ENCODE data around the gene TAGLN3. TPM values are rescaled to one million over a fixed set of nuclear protein-coding genes. Genes with fewer than 3 reads are reported as not detected.

TAGLN3 gene
- total and polyA plus RNA-seq, 2 of the 13 experiments (the other 11 are each of a cell fraction or from before 2014, with no cell fraction given), result 0.51 to 0.91 TPM

DNA sequence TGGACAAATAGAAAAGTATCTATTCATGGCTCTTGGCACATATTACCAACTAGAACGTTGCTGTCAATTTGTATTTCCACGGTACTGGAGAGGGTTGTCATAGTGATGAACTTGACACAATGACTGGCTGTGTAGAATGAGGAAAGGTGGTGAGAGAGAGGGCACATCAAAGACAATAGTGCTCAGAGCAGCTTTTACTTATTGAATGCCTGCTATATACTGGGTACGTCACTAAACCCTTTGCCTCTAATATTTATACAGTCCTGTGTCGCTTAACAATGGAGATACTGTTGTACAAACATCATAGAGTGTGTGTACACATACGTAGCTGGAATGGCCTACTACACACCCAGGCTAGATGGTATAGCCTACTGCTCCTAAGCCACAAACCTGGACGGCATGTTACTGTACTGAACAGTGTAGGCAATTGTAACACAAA is 44.1 kb downstream of the TAGLN3 start (continued):
- TF ChIP-seq, protein P1, sequence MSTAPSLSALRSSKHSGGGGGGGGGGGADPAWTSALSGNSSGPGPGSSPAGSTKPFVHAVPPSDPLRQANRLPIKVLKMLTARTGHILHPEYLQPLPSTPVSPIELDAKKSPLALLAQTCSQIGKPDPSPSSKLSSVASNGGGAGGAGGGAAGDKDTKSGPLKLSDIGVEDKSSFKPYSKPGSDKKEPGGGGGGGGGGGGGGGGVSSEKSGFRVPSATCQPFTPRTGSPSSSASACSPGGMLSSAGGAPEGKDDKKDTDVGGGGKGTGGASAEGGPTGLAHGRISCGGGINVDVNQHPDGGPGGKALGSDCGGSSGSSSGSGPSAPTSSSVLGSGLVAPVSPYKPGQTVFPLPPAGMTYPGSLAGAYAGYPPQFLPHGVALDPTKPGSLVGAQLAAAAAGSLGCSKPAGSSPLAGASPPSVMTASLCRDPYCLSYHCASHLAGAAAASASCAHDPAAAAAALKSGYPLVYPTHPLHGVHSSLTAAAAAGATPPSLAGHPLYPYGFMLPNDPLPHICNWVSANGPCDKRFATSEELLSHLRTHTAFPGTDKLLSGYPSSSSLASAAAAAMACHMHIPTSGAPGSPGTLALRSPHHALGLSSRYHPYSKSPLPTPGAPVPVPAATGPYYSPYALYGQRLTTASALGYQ (CRISPR knock-in tag; IDR thresholded peaks at IDR 0.05), result no peak
- TF ChIP-seq, protein P2, sequence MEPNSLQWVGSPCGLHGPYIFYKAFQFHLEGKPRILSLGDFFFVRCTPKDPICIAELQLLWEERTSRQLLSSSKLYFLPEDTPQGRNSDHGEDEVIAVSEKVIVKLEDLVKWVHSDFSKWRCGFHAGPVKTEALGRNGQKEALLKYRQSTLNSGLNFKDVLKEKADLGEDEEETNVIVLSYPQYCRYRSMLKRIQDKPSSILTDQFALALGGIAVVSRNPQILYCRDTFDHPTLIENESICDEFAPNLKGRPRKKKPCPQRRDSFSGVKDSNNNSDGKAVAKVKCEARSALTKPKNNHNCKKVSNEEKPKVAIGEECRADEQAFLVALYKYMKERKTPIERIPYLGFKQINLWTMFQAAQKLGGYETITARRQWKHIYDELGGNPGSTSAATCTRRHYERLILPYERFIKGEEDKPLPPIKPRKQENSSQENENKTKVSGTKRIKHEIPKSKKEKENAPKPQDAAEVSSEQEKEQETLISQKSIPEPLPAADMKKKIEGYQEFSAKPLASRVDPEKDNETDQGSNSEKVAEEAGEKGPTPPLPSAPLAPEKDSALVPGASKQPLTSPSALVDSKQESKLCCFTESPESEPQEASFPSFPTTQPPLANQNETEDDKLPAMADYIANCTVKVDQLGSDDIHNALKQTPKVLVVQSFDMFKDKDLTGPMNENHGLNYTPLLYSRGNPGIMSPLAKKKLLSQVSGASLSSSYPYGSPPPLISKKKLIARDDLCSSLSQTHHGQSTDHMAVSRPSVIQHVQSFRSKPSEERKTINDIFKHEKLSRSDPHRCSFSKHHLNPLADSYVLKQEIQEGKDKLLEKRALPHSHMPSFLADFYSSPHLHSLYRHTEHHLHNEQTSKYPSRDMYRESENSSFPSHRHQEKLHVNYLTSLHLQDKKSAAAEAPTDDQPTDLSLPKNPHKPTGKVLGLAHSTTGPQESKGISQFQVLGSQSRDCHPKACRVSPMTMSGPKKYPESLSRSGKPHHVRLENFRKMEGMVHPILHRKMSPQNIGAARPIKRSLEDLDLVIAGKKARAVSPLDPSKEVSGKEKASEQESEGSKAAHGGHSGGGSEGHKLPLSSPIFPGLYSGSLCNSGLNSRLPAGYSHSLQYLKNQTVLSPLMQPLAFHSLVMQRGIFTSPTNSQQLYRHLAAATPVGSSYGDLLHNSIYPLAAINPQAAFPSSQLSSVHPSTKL (CRISPR knock-in tag; IDR thresholded peaks at IDR 0.05), result peak; percentile 21; the same call in 1 of the 2 replicates
- TF ChIP-seq, protein P3, sequence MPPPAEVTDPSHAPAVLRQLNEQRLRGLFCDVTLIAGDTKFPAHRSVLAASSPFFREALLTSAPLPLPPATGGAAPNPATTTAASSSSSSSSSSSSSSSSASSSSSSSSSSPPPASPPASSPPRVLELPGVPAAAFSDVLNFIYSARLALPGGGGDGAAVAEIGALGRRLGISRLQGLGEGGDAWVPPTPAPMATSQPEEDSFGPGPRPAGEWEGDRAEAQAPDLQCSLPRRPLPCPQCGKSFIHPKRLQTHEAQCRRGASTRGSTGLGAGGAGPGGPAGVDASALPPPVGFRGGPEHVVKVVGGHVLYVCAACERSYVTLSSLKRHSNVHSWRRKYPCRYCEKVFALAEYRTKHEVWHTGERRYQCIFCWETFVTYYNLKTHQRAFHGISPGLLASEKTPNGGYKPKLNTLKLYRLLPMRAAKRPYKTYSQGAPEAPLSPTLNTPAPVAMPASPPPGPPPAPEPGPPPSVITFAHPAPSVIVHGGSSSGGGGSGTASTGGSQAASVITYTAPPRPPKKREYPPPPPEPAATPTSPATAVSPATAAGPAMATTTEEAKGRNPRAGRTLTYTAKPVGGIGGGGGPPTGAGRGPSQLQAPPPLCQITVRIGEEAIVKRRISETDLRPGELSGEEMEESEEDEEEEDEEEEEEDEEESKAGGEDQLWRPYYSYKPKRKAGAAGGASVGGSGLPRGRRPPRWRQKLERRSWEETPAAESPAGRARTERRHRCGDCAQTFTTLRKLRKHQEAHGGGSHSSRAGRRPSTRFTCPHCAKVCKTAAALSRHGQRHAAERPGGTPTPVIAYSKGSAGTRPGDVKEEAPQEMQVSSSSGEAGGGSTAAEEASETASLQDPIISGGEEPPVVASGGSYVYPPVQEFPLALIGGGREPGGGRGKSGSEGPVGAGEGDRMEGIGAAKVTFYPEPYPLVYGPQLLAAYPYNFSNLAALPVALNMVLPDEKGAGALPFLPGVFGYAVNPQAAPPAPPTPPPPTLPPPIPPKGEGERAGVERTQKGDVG (CRISPR knock-in tag; IDR thresholded peaks at IDR 0.05; ENCODE audit: borderline replicate concordance), result no peak
- no peak for TF ChIP-seq ARID2 (CRISPR knock-in tag; IDR thresholded peaks at IDR 0.05; ENCODE audit: borderline replicate concordance)
- TF ChIP-seq, protein P4, sequence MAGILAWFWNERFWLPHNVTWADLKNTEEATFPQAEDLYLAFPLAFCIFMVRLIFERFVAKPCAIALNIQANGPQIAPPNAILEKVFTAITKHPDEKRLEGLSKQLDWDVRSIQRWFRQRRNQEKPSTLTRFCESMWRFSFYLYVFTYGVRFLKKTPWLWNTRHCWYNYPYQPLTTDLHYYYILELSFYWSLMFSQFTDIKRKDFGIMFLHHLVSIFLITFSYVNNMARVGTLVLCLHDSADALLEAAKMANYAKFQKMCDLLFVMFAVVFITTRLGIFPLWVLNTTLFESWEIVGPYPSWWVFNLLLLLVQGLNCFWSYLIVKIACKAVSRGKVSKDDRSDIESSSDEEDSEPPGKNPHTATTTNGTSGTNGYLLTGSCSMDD (CRISPR knock-in tag; IDR thresholded peaks at IDR 0.05), result no peak
- TF ChIP-seq ZNF496 (CRISPR knock-in tag; IDR thresholded peaks at IDR 0.05; ENCODE audit: insufficient replicate concordance), result no peak
- TF ChIP-seq, protein P5, sequence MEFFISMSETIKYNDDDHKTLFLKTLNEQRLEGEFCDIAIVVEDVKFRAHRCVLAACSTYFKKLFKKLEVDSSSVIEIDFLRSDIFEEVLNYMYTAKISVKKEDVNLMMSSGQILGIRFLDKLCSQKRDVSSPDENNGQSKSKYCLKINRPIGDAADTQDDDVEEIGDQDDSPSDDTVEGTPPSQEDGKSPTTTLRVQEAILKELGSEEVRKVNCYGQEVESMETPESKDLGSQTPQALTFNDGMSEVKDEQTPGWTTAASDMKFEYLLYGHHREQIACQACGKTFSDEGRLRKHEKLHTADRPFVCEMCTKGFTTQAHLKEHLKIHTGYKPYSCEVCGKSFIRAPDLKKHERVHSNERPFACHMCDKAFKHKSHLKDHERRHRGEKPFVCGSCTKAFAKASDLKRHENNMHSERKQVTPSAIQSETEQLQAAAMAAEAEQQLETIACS (CRISPR knock-in tag; IDR thresholded peaks at IDR 0.05), result no peak
- no peak for TF ChIP-seq GFI1 (CRISPR knock-in tag; IDR thresholded peaks at IDR 0.05; ENCODE audit: borderline replicate concordance)
- TF ChIP-seq ZNF484 (CRISPR knock-in tag; IDR thresholded peaks at IDR 0.05; ENCODE audit: borderline replicate concordance, low read depth), result no peak
- TF ChIP-seq ZBTB38 (CRISPR knock-in tag; IDR thresholded peaks at IDR 0.05), result no peak
- TF ChIP-seq, protein P6, sequence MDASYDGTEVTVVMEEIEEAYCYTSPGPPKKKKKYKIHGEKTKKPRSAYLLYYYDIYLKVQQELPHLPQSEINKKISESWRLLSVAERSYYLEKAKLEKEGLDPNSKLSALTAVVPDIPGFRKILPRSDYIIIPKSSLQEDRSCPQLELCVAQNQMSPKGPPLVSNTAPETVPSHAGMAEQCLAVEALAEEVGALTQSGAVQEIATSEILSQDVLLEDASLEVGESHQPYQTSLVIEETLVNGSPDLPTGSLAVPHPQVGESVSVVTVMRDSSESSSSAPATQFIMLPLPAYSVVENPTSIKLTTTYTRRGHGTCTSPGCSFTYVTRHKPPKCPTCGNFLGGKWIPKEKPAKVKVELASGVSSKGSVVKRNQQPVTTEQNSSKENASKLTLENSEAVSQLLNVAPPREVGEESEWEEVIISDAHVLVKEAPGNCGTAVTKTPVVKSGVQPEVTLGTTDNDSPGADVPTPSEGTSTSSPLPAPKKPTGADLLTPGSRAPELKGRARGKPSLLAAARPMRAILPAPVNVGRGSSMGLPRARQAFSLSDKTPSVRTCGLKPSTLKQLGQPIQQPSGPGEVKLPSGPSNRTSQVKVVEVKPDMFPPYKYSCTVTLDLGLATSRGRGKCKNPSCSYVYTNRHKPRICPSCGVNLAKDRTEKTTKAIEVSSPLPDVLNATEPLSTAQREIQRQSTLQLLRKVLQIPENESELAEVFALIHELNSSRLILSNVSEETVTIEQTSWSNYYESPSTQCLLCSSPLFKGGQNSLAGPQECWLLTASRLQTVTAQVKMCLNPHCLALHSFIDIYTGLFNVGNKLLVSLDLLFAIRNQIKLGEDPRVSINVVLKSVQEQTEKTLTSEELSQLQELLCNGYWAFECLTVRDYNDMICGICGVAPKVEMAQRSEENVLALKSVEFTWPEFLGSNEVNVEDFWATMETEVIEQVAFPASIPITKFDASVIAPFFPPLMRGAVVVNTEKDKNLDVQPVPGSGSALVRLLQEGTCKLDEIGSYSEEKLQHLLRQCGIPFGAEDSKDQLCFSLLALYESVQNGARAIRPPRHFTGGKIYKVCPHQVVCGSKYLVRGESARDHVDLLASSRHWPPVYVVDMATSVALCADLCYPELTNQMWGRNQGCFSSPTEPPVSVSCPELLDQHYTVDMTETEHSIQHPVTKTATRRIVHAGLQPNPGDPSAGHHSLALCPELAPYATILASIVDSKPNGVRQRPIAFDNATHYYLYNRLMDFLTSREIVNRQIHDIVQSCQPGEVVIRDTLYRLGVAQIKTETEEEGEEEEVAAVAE (CRISPR knock-in tag; IDR thresholded peaks at IDR 0.05; ENCODE audit: borderline replicate concordance), result no peak
- no peak for TF ChIP-seq ZNF569 (CRISPR knock-in tag; IDR thresholded peaks at IDR 0.05; ENCODE audit: borderline replicate concordance)
